K562 (cell line): ENCODE results near the gene TRAF3. TPM values are rescaled to one million over a fixed set of nuclear protein-coding genes. Genes with fewer than 3 reads are reported as not detected.

ENCODE experiments used
- ATAC-seq: fragments of 200-7000 bp; cut with Tn5 transposase; 3 replicates; pipeline ENCODE4 v1.9.1; 2020; ENCODE audit warnings: moderate library complexity
- BruUV-seq: library from RNA; stranded (reverse); fragments of 400-500 nt; replicated peaks from 2 replicates; lab custom pipeline; 2021; lab: Mats Ljungman, UMichigan
- CTCF ChIA-PET: fragments of 300-600 bp; formaldehyde crosslinking; extraction: SDS; loops from one replicate; lab custom pipeline; 2021; ENCODE audit warnings: low intra/inter-chr PET ratio; lab: Yijun Ruan, JAX
- POLR2A ChIA-PET: fragments of 300-600, 350-650 bp; sonication (Branson Sonifier 250); formaldehyde crosslinking; extraction: SDS; loops from one replicate; lab custom pipeline; 2021; ENCODE audit warnings: antibody characterized with exemption, inconsistent platforms; lab: Yijun Ruan, JAX
- DNase-seq, 4 experiments: peaks; one replicate each; pipeline versions ENCODE4 v3.0.0 to v3.0.0-alpha.2; 2011 to 2018; ENCODE audit warnings: low spot score in 3 of 4, mixed read lengths in 3 of 4; ENCODE audit errors: extremely low read depth in 1 of 4
- FAIRE-seq: peaks from 2 replicates; lab custom pipeline; 2011; peaks lifted over from hg19 to GRCh38; lab: Jason Lieb, UNC
- H2AFZ ChIP-seq: 2 replicates; pipeline ENCODE4 v1.6.0; 2011; ENCODE audit warnings: low read depth, low read length, control low read depth, inconsistent platforms
- H3K27ac ChIP-seq: fragments of 200-600 bp; 3 replicates; pipeline ENCODE4 v1.8.0; 2011; ENCODE audit warnings: low read depth, mild to moderate bottlenecking, control low read depth, inconsistent platforms, low read length, moderate library complexity, mixed read lengths; ENCODE audit errors: extremely low read depth
- H3K27me3 ChIP-seq, 2 experiments: fragments of 300-600 bp in 1 of 2; 2 replicates in 1 of 2; 3 replicates in 1 of 2; pipeline versions ENCODE4 v1.6.0 to v1.8.0; 2011; ENCODE audit warnings: inconsistent platforms in 2 of 2, low read length in 2 of 2, mild to moderate bottlenecking in 1 of 2, mixed read lengths in 1 of 2, moderate library complexity in 1 of 2; ENCODE audit not compliant: control insufficient read depth in 2 of 2, insufficient read depth in 2 of 2
- H3K36me3 ChIP-seq: fragments of 300-600 bp; 3 replicates; pipeline ENCODE4 v1.8.0; 2011; ENCODE audit warnings: mild to moderate bottlenecking, low read length, inconsistent platforms; ENCODE audit not compliant: control insufficient read depth, insufficient read depth
- H3K4me1 ChIP-seq, 2 experiments: fragments of 200-600 bp in 1 of 2; replicated peaks in 1 of 2; 2 replicates in 1 of 2; 3 replicates in 1 of 2; pipeline versions ENCODE4 v1.5.1 to v1.8.0; 2011; ENCODE audit warnings: inconsistent platforms in 2 of 2, low read length in 2 of 2, mild to moderate bottlenecking in 1 of 2, mixed read lengths in 1 of 2, moderate library complexity in 1 of 2; ENCODE audit not compliant: control insufficient read depth in 2 of 2, insufficient read depth in 2 of 2
- H3K4me2 ChIP-seq: 2 replicates; pipeline ENCODE4 v1.6.1; 2011; ENCODE audit warnings: low read length, control low read depth, inconsistent platforms, mixed read lengths; ENCODE audit not compliant: insufficient read depth
- H3K4me3 ChIP-seq: fragments of 200-600 bp; sonication (generic), shearing (Covaris generic); 2 replicates; pipeline ENCODE4 v1.5.1; 2016; ENCODE audit warnings: control low read depth, inconsistent platforms
- H3K79me2 ChIP-seq: fragments of 200-600 bp; 3 replicates; pipeline ENCODE4 v1.8.0; 2011; ENCODE audit warnings: low read length, inconsistent platforms; ENCODE audit not compliant: control insufficient read depth, insufficient read depth
- H3K9ac ChIP-seq, 2 experiments: 2 replicates each; pipeline versions ENCODE4 v1.6.0 to v1.6.1; 2011; ENCODE audit warnings: low read depth in 2 of 2, low read length in 2 of 2, control low read depth in 1 of 2, inconsistent platforms in 1 of 2, mild to moderate bottlenecking in 1 of 2, mixed read lengths in 1 of 2; ENCODE audit not compliant: insufficient read depth in 1 of 2
- H3K9me1 ChIP-seq: one replicate; pipeline ENCODE4 v1.6.0; 2011; ENCODE audit warnings: inconsistent platforms, mild to moderate bottlenecking, low read length, moderate library complexity; ENCODE audit not compliant: control insufficient read depth, insufficient read depth
- H3K9me3 ChIP-seq: replicated peaks from 2 replicates; pipeline ENCODE4 v1.5.1; 2011; ENCODE audit warnings: low read depth, low read length, inconsistent platforms; ENCODE audit not compliant: control insufficient read depth, insufficient read depth
- H4K20me1 ChIP-seq: replicated peaks from 2 replicates; pipeline ENCODE4 v1.6.1; 2011; ENCODE audit warnings: low read length, inconsistent platforms, mixed read lengths; ENCODE audit not compliant: control insufficient read depth, insufficient read depth
- ASH1L ChIP-seq: fragments of 450-650 bp; IDR thresholded peaks from 2 replicates; pipeline ENCODE4 v1.6.1; 2018; ENCODE audit warnings: borderline replicate concordance, mild to moderate bottlenecking, low read depth; ENCODE audit not compliant: partially characterized antibody
- CREB3L1 ChIP-seq: fragments of 450-650 bp; IDR thresholded peaks from 2 replicates; pipeline ENCODE4 v1.6.1; 2014; ENCODE audit warnings: low read depth, mild to moderate bottlenecking, moderate library complexity, borderline replicate concordance
- IRF2 ChIP-seq: sonication (generic); formaldehyde crosslinking; IDR thresholded peaks from 2 replicates; pipeline ENCODE4 v1.8.1; 2022; ENCODE audit warnings: mild to moderate bottlenecking, missing genetic modification reagents
- PATZ1 ChIP-seq: fragments of 250-450 bp; sonication (Bioruptor Pico); IDR thresholded peaks from 2 replicates; pipeline ENCODE4 v1.5.0; 2020; ENCODE audit warnings: mild to moderate bottlenecking, borderline replicate concordance
- WGBS: fragments of 100-300 bp; shearing (Covaris generic); methylation state at CpG from one replicate; pipeline ENCODE4 v1.1.6; 2016; ENCODE audit warnings: low coverage, mixed read lengths; ENCODE audit not compliant: insufficient coverage; ENCODE audit errors: missing lambda C conversion rate; 5-methylcytosine and 5-hydroxymethylcytosine counted together
- in situ Hi-C: fragments of 300-500 bp; cut with MboI; formaldehyde crosslinking; loops from 4 replicates; pipeline ENCODE4 v1.15.0; 2018; ENCODE audit warnings: inconsistent platforms, mixed read lengths
- intact Hi-C: fragments of 100-400 bp; cut with micrococcal nuclease; formaldehyde crosslinking; loops from 2 replicates; pipeline ENCODE4 v1.14.2; 2022
- polyA plus RNA-seq, 8 experiments: library from polyadenylated mRNA; depleted of rRNA in 4 of 8; stranded (reverse) in 5 of 8; unstranded in 3 of 8; fragments of >200 nt; fragmentation: Nextera tagmentation in 2 of 8; fragmentation: Illumina TruSeq in 1 of 8; extraction: Ambion mirVana in 2 of 8; extraction: Trizol in 1 of 8; gene quantifications; 2 replicates each; pipeline versions ENCODE4 v1.2.1 to v1.2.3, GENCODE V29; 2011 to 2014; ENCODE audit warnings: inconsistent platforms in 1 of 8, missing spikeins in 1 of 8
- total RNA-seq, 7 experiments: library from RNA; depleted of rRNA in 6 of 7; stranded (reverse); fragments of >200 nt in 6 of 7; fragmentation: Illumina TruSeq in 2 of 7; extraction: Trizol in 2 of 7; gene quantifications; 2 replicates each; pipeline versions ENCODE4 v1.2.1 to v1.2.3, GENCODE V29; 2011 to 2021; ENCODE audit warnings: low replicate concordance in 1 of 7

TRAF3 gene
- total and polyA plus RNA-seq, 9 of the 15 experiments (the other 6 are each of a cell fraction or from before 2014, with no cell fraction given), result 0.52 to 21.3 (median 9.9) TPM

GRCh38 chr14:102811971-102812370 is 34.7 kb downstream of the TRAF3 start:
- no peak for TF ChIP-seq IRF2 (CRISPR knock-in tag)
- no peak for TF ChIP-seq CREB3L1
- no peak for TF ChIP-seq ASH1L
- in situ Hi-C loops, result no loop called here
- H3K4me1 ChIP-seq, result peaks cover 7 to 13% of the 10 kb centered on the region in 2 experiments; a peak in 3 of 5 replicates
- H4K20me1 ChIP-seq, result no peaks in the 10 kb centered on the region; the same call in 1 of the 2 replicates
- H3K9ac ChIP-seq, result no peak overlapping the region
- CTCF ChIA-PET, result no interaction called here
- intact Hi-C loops, result no loop called here
- H2AFZ ChIP-seq, result no peak overlapping the region
- BruUV-seq, result no TSS peak
- H3K4me2 ChIP-seq, result no peak overlapping the region
- H3K36me3 ChIP-seq, result no peaks in the 10 kb centered on the region
- H3K9me3 ChIP-seq, result no peaks in the 10 kb centered on the region
- no peaks in the 10 kb centered on the region for H3K9me1 ChIP-seq
- no peaks in the 10 kb centered on the region for H3K27me3 ChIP-seq
- DNase-seq (no peak), ATAC-seq (no peak), FAIRE-seq (no peak)
- H3K4me3 ChIP-seq, result no peak overlapping the region
- peaks cover 27% of the 10 kb centered on the region for H3K79me2 ChIP-seq
- POLR2A ChIA-PET, result no interaction called here
- WGBS, result 79% methylated on average over 2 of the region's 2 CpGs
- H3K27ac ChIP-seq, result no peak overlapping the region

- Histone ChIP-seq H3K9ac (no peak overlapping the region), H3K9me1 (no peaks in the 10 kb centered on the region), H3K4me3 (no peak overlapping the region), H3K4me1 (peaks cover 7 to 13% of the 10 kb centered on the region in 2 experiments; a peak in 3 of 5 replicates), H4K20me1 (no peaks in the 10 kb centered on the region; the same call in 1 of the 2 replicates), H3K27me3 (no peaks in the 10 kb centered on the region), H3K4me2 (no peak overlapping the region), H2AFZ (no peak overlapping the region), H3K27ac (no peak overlapping the region), H3K9me3 (no peaks in the 10 kb centered on the region), H3K79me2 (peaks cover 29% of the 10 kb centered on the region)
- no peak for DNase-seq
- intact Hi-C loops, result no loop called here
- 89% methylated on average over 4 of the region's 5 CpGs for WGBS
- ChIA-PET POLR2A (no interaction called here), CTCF (no interaction called here)
- in situ Hi-C loops, result no loop called here
- TF ChIP-seq PATZ1 (CRISPR knock-in tag), result no peak
- TF ChIP-seq, all 486 proteins: peak for 0
- BruUV-seq, result no TSS peak
- ATAC-seq (no peak), FAIRE-seq (no peak)
- H3K36me3 ChIP-seq, result no peaks in the 10 kb centered on the region
Measured at GRCh38 chr14:102813691-102814090, 36.4 kb downstream of the TRAF3 start.
